CD14-positive monocyte (primary cell): ENCODE measurements around the gene PCTP. TPM values are rescaled to one million over a fixed set of nuclear protein-coding genes. Genes with fewer than 3 reads are reported as not detected.

Source experiments
- DNase-seq, 3 donors: peaks; one replicate each; pipeline ENCODE4 v3.0.0-alpha.2; 2011 to 2022
- H2AFZ ChIP-seq: 2 replicates; pipeline ENCODE4 v1.6.0; 2012; ENCODE audit warnings: mild to moderate bottlenecking, low read depth, low read length, inconsistent platforms; ENCODE audit not compliant: insufficient read depth, poor library complexity, severe bottlenecking
- H3K27ac ChIP-seq, 2 donors: 1 replicate in 1 of 2; 2 replicates in 1 of 2; pipeline ENCODE4 v1.5.1; 2012 to 2013; ENCODE audit warnings: low read length in 2 of 2, control low read depth in 1 of 2, inconsistent platforms in 1 of 2, low read depth in 1 of 2, mild to moderate bottlenecking in 1 of 2
- H3K27me3 ChIP-seq, 2 donors: one replicate each; pipeline versions ENCODE4 v1.6.0 to v1.6.1; 2011 to 2013; ENCODE audit warnings: low read length in 2 of 2; ENCODE audit not compliant: control insufficient read depth in 2 of 2, insufficient read depth in 2 of 2
- H3K36me3 ChIP-seq, 2 donors: replicated peaks in 1 of 2; 1 replicate in 1 of 2; 2 replicates in 1 of 2; pipeline versions ENCODE4 v1.5.1 to v1.6.1; 2012 to 2013; ENCODE audit warnings: low read length in 2 of 2, control low read depth in 1 of 2, inconsistent platforms in 1 of 2, mild to moderate bottlenecking in 1 of 2; ENCODE audit not compliant: insufficient read depth in 2 of 2, control insufficient read depth in 1 of 2
- H3K4me1 ChIP-seq, 2 donors: 1 replicate in 1 of 2; 2 replicates in 1 of 2; pipeline versions ENCODE4 v1.5.1 to v1.6.1; 2012 to 2013; ENCODE audit warnings: low read length in 2 of 2, control low read depth in 1 of 2, inconsistent platforms in 1 of 2, mild to moderate bottlenecking in 1 of 2, moderate library complexity in 1 of 2; ENCODE audit not compliant: insufficient read depth in 2 of 2, control insufficient read depth in 1 of 2
- H3K4me2 ChIP-seq: replicated peaks from 2 replicates; pipeline ENCODE3; 2012; ENCODE audit warnings: low read length, moderate library complexity, mild to moderate bottlenecking; ENCODE audit not compliant: poor library complexity, severe bottlenecking; ENCODE audit errors: extremely low read depth
- H3K4me3 ChIP-seq, 3 experiments: fragments of 200-600 bp in 1 of 3; sonication (generic) in 1 of 3; replicated peaks in 1 of 3; 1 replicate in 2 of 3; 2 replicates in 1 of 3; pipeline ENCODE4 v1.5.1; 2011 to 2013; ENCODE audit warnings: low read length in 3 of 3, mild to moderate bottlenecking in 3 of 3, control low read depth in 2 of 3, low read depth in 2 of 3, inconsistent platforms in 1 of 3, moderate library complexity in 1 of 3
- H3K79me2 ChIP-seq: 2 replicates; pipeline ENCODE4 v1.6.0; 2012; ENCODE audit warnings: mild to moderate bottlenecking, control low read depth, inconsistent platforms, low read length, moderate library complexity; ENCODE audit not compliant: insufficient read depth
- H3K9ac ChIP-seq: 2 replicates; pipeline ENCODE4 v1.6.0; 2017; ENCODE audit warnings: low read length, mild to moderate bottlenecking; ENCODE audit not compliant: insufficient read depth, poor library complexity, severe bottlenecking
- H3K9me3 ChIP-seq, 2 donors: replicated peaks in 1 of 2; 1 replicate in 1 of 2; 2 replicates in 1 of 2; pipeline versions ENCODE4 v1.5.1 to v1.6.1; 2012 to 2013; ENCODE audit warnings: low read length in 2 of 2, control low read depth in 1 of 2; ENCODE audit not compliant: control insufficient read depth in 1 of 2, insufficient read depth in 1 of 2
- H4K20me1 ChIP-seq: 2 replicates; pipeline ENCODE4 v1.6.0; 2012; ENCODE audit warnings: mild to moderate bottlenecking, low read length, control low read depth, moderate library complexity; ENCODE audit not compliant: insufficient read depth
- H3K27ac Mint-ChIP-seq, 7 donors: one replicate each; pipeline ENCODE4 v1.8.0; 2020; ENCODE audit warnings: mild to moderate bottlenecking in 7 of 7, mixed read lengths in 7 of 7, moderate library complexity in 6 of 7, inconsistent platforms in 2 of 7
- H3K27me3 Mint-ChIP-seq, 3 donors: one replicate each; pipeline ENCODE4 v1.8.0; 2021 to 2022; ENCODE audit warnings: low read depth in 3 of 3, mild to moderate bottlenecking in 3 of 3, mixed read lengths in 3 of 3, moderate library complexity in 3 of 3, inconsistent platforms in 1 of 3
- H3K36me3 Mint-ChIP-seq, 2 donors: one replicate each; pipeline ENCODE4 v1.8.0; 2020; ENCODE audit warnings: mixed read lengths in 2 of 2, inconsistent platforms in 1 of 2, mild to moderate bottlenecking in 1 of 2
- H3K4me1 Mint-ChIP-seq: one replicate; pipeline ENCODE4 v1.8.0; 2020; ENCODE audit warnings: mild to moderate bottlenecking, mixed read lengths
- H3K4me3 Mint-ChIP-seq, 2 donors: one replicate each; pipeline ENCODE4 v1.8.0; 2020; ENCODE audit warnings: mild to moderate bottlenecking in 2 of 2, mixed read lengths in 2 of 2, moderate library complexity in 1 of 2
- H3K9me3 Mint-ChIP-seq, 7 donors: one replicate each; pipeline ENCODE4 v1.8.0; 2020 to 2022; ENCODE audit warnings: mixed read lengths in 7 of 7, mild to moderate bottlenecking in 6 of 7, moderate library complexity in 6 of 7, inconsistent platforms in 2 of 7
- WGBS: methylation state at CpG from one replicate; pipeline ENCODE4 v1.1.5; 2013; ENCODE audit warnings: missing lambda C conversion rate; ENCODE audit not compliant: insufficient coverage; 5-methylcytosine and 5-hydroxymethylcytosine counted together
- intact Hi-C, 2 donors: fragments of 100-400 bp; cut with micrococcal nuclease; formaldehyde crosslinking; loops; one replicate each; pipeline versions ENCODE4 v1.15.0 to v1.15.1; 2023
- polyA plus RNA-seq, 3 donors: library from polyadenylated mRNA; depleted of rRNA in 1 of 3; unstranded in 2 of 3; stranded (reverse) in 1 of 3; fragments of 300-500 nt in 2 of 3; fragments of >200 nt in 1 of 3; fragmentation: Illumina TruSeq in 2 of 3; gene quantifications; 1 replicate in 2 of 3; 2 replicates in 1 of 3; pipeline ENCODE4 v1.2.3, GENCODE V29; 2012 to 2021
- TF ChIP-seq, protein P1 (sequence below): fragments of 200-600 bp; IDR thresholded peaks from one replicate; pipeline ENCODE4 v1.8.0; 2022; ENCODE audit warnings: antibody characterized with exemption, mild to moderate bottlenecking

Gene PCTP
- polyA plus RNA-seq, 3 donors: 16.5 to 54.2 (median 35.4) TPM

DNA sequence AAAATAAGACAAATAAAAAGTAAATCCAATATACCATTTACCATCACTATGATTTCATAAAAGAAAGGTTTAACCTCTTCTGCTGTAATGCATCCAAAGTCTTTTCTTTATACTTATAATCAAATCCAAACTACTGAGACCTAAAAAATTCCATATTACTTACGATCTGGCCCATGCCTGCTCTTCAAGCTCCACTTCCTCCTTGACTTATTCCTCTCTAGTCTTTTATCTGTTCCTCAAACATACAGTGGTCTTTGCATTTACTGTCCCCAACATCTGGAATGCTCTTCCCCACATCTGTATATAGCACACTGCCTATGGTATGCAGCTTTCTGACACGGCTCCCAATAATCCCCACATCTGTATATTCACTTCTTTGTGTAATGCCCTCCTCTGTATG is 33.8 kb downstream of the PCTP start:
- no peaks in the 10 kb centered on the region for H4K20me1 ChIP-seq
- H3K9me3 Mint-ChIP-seq: peaks cover 0 to 2% (median 0%) of the 10 kb centered on the region in 7 donors
- H3K9ac ChIP-seq: no peak overlapping the region
- H2AFZ ChIP-seq: no peak overlapping the region
- intact Hi-C loops: no loop called here
- H3K4me3 ChIP-seq: no peak overlapping the region
- no peak overlapping the region for H3K4me2 ChIP-seq
- peak overlapping the region in 3 of 7 donors; percentile 13 to 27 (median 26) for H3K27ac Mint-ChIP-seq
- H3K27ac ChIP-seq: no peak overlapping the region
- H3K36me3 ChIP-seq: no peaks in the 10 kb centered on the region
- WGBS: 43% methylated on average over 1 of the region's 2 CpGs
- H3K27me3 ChIP-seq: no peaks in the 10 kb centered on the region
- H3K4me3 Mint-ChIP-seq: no peak overlapping the region
- no peak for DNase-seq
- no peaks in the 10 kb centered on the region for H3K9me3 ChIP-seq
- H3K4me1 ChIP-seq: no peaks in the 10 kb centered on the region
- no peaks in the 10 kb centered on the region for H3K27me3 Mint-ChIP-seq
- H3K36me3 Mint-ChIP-seq: no peaks in the 10 kb centered on the region
- peaks cover 11% of the 10 kb centered on the region for H3K4me1 Mint-ChIP-seq
- TF ChIP-seq, protein P1, sequence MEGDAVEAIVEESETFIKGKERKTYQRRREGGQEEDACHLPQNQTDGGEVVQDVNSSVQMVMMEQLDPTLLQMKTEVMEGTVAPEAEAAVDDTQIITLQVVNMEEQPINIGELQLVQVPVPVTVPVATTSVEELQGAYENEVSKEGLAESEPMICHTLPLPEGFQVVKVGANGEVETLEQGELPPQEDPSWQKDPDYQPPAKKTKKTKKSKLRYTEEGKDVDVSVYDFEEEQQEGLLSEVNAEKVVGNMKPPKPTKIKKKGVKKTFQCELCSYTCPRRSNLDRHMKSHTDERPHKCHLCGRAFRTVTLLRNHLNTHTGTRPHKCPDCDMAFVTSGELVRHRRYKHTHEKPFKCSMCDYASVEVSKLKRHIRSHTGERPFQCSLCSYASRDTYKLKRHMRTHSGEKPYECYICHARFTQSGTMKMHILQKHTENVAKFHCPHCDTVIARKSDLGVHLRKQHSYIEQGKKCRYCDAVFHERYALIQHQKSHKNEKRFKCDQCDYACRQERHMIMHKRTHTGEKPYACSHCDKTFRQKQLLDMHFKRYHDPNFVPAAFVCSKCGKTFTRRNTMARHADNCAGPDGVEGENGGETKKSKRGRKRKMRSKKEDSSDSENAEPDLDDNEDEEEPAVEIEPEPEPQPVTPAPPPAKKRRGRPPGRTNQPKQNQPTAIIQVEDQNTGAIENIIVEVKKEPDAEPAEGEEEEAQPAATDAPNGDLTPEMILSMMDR: no peak
- H3K79me2 ChIP-seq: no peaks in the 10 kb centered on the region

- Mint-ChIP-seq H3K4me3 (no peak overlapping the region), H3K4me1 (peaks cover 11% of the 10 kb centered on the region), H3K27me3 (no peaks in the 10 kb centered on the region), H3K9me3 (peaks cover 0 to 2% (median 0%) of the 10 kb centered on the region in 7 donors), H3K36me3 (no peaks in the 10 kb centered on the region), H3K27ac (no peak overlapping the region)
- TF ChIP-seq, protein P1: no peak
- no peak overlapping the region for H3K4me2 ChIP-seq
- H3K9ac ChIP-seq: no peak overlapping the region
- no peaks in the 10 kb centered on the region for H3K9me3 ChIP-seq
- no peak overlapping the region for H3K27ac ChIP-seq
- H3K27me3 ChIP-seq: no peaks in the 10 kb centered on the region
- H3K36me3 ChIP-seq: no peaks in the 10 kb centered on the region
- intact Hi-C loops: no loop called here
- H2AFZ ChIP-seq: no peak overlapping the region
- no peaks in the 10 kb centered on the region for H3K4me1 ChIP-seq
- no peaks in the 10 kb centered on the region for H4K20me1 ChIP-seq
- no peaks in the 10 kb centered on the region for H3K79me2 ChIP-seq
- whole genome bisulfite sequencing: 100% methylated on average over 1 of the region's 1 CpG
- no peak for DNase-seq
- H3K4me3 ChIP-seq: no peak overlapping the region
Measured at GRCh38 chr17:55785181-55785580, 34.3 kb downstream of the PCTP start.
